HG03064 (cell line): ENCODE measurements around the gene EYA2.

Experiments used
- ATAC-seq: cut with Tn5 transposase; IDR thresholded peaks from one replicate; pipeline ENCODE4 v1.9.1; 2021; ENCODE audit warnings: low read depth; ENCODE audit not compliant: unreplicated experiment

The EYA2 gene

DNA sequence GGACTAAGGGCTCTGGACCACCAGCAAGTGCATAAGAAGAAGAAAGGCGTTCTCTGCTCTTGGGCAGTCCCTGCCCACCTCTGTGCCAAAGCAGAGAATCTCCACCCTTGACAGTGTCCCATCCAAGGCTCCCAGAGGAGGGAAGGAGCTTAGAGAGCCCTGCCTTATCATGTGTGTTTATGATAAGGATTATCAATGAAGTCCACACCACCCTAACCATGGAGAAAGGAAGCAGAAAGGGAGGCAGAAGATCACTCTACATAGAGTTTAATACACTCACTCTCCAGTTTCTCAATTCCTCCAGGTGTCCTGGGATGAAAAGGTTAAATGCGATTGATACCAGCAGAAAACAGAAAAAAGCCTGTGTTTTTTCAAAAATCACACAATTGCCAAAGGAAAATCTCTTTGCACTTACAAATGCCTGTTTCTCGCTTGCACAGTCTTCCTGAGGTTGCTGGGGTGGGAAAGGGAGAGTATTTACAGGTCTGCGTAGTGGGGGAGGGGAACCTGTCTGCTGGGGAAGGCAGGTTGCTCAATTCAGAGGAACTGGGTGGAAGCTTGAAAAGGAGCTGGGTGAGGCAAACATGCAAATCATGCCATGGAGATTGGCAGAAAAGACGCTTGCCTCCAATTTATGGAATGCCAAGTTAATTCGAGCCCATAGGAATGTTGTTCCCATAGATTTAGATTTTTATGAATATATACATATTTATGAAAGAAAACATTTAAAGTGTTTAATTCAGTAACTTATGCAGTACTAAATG lies 104.0 kb downstream of the EYA2 start:
- ATAC-seq = no peak

DNA sequence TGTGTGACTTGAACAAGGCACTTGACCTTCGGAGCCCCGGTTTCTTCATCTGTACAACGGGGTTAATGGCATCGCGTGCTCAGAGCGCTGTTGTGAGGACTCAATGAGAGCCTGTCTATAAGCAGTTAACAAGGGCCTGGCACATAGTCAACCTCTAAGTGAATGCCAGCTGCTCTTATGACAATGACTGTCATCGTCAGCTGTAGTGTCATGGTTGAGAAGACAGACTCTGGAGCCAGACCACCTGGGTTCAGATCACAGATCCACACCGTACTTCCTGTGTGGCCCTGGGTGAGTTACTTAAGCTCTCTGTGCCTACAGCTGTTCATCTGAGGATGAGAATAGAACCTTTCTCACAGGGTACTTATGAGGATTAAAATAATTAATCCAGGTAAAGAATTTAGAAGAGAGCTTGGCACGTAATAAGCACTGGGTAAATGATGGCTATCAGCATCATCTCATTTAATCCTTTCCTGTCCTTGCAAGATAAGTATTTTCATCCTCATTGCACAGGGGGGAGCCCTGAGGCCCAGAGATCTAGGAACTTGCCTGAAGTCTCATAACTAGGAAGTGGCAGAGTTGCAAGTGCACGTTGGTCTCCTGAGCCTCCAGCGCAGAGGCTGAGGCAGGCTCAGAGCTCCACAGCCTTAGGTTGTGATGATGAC lies 105.3 kb downstream of the EYA2 start:
- ATAC-seq = no peak

DNA sequence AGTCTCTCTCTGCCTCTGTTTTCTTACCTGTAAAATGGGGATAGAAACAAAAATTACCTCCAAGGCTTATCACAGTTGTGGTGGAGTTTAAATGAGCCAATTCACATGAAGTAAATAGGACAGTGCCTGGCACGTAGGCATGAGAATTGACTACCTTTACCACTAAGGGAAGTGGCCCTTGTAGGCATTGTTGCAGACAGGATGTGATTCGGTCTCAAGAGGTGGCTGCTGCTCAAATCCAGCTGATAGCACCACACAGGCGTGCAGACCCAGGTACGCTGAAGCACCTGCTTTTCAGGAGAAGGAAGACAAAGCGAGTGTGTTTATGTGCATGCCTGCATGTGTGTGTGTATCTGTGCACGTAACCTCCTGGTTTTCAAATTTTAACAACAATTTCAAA lies 108.6 kb downstream of the EYA2 start:
- ATAC-seq = no peak

DNA sequence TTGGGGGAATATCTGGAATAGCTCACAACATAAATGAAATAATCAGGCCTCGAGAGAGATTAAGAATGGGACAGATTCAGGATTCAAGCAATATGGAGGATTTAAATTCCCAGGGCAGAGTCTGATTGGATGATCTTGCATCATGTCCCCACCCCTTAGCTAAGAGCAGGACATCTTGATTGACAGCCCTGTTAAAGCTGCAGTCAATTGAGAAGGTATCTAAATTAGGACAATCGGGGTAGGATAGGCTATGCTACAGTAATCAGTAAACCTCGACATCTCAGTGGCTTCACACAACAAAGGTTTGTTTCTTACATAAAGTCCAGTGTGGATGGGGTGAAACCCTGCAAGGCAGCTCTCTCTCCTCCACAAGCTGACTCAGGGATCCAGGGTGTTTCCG lies 109.5 kb downstream of the EYA2 start:
- ATAC-seq = no peak

DNA sequence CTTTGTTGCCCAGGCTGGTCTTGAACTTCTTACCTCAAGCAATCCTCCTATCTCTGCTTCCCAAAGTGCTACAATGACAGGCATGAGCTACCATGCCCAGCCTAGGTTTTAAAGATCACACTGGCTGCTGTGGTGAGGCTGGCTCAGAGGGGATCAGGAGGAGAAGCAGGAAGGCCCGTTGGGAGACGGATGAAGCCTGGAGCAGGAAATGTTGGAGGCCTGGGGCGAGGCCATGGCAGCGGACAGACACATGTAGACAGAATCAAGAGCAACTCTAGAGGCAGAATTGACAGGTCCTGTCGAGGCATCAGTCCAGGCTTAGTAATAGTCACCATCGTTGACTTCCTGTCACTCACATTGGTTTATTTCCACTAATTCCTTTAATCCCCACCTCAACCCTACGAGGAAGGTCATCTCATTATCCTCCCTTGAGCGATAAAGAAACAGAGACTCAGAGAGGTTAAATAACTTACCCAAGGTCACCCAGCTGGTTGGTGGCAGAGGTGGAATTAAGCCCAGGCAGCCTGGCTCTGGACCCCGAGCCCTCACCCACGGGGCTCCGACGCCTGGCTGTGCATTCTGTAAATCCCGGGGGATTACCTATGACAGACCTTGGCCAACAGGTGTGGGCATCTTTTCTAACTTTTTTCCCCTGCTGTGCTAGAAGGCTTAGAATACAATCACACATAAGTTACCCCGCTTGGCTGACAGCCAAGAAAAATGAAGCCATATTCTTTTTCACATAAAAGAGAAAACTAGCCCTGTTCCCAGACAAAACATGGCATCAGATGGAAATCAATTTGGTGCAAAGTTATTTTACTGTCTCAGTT lies 113.4 kb downstream of the EYA2 start:
- no peak for ATAC-seq

DNA sequence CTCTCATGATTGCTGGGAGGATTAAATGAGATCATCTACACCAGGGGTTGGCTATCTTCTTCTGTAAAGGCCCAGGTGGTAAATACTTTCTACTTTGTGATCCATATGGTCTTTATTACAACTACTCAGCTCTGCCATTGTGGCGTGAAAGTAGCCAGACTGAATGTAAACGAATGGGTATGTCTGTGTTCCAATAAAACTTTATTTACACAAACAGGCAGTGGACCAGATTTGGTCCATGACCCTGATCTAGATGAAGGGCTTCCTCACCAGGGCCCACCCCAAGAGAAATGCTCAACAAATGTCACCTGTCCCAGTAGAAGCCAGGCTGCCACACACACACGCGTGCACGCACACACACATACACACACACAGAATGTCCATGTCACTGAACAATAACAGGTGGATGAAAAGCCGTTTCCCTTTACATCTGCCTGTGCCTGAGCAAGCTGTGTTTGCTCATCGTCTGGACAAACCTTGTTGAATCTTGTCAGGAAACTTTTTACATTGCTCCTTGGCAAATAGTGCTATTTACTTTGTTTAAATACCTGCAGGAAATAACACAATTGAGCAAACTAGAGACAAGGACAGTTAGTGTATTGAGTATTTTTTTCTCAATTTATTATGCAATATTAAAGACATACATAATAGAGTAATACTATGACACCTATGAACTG lies 114.3 kb downstream of the EYA2 start:
- ATAC-seq = no peak

DNA sequence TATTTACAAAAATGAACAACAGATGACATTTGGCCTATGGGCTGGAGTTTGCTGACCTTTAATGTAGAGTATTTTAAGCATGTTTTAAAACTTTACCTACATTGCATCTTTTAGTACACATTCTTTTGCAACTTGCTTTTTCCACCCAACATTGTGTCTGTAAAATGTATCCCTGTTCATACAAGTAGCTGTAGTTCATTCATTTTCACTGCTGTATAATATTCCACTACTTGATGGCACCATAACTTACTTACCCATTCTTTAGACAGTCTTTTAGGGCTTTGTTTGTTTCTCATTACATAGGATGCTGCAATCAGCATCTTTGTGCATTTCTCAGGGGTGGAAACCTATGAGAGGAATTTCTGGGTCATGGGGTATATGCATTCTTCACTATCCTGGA lies 115.1 kb downstream of the EYA2 start:
- ATAC-seq = no peak

DNA sequence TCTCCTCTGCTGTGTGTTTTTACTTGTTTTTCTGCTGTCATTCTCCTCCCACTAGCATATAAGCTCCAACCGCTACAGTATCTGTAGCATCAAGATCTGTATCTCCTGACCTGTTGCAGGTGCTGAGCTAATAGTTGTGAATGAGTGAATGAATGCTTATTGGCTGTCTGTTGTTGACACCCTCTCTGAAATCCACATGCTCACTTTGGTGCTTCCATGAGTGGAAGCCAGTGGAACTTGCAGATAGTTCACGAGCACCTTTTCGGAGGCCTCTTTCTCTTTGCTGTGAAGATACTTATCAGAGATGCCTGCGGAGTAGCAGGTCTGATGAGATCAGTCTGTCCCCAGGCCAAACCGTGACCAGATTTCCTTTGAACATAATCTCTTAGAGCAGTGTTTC lies 117.3 kb downstream of the EYA2 start:
- no peak for ATAC-seq

DNA sequence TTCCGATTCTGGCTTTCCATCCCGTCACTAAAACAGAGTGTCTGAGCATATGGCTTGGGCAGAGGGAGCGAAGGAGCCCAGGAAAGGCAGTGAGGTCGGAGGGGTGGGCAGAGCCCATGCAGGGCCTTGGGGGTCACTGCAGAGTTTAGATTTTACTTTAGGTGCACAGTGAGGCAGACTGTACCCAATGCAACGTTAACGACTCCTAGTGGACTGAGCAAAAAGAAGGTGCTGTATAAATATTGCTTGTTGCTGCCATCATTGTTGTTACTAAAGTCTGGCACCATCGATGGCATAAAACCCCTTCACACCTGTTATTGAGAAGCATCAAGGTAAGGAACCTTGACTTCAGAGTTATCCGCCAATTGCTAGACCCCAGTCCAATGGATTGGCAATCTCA lies 119.0 kb downstream of the EYA2 start:
- no peak for ATAC-seq

DNA sequence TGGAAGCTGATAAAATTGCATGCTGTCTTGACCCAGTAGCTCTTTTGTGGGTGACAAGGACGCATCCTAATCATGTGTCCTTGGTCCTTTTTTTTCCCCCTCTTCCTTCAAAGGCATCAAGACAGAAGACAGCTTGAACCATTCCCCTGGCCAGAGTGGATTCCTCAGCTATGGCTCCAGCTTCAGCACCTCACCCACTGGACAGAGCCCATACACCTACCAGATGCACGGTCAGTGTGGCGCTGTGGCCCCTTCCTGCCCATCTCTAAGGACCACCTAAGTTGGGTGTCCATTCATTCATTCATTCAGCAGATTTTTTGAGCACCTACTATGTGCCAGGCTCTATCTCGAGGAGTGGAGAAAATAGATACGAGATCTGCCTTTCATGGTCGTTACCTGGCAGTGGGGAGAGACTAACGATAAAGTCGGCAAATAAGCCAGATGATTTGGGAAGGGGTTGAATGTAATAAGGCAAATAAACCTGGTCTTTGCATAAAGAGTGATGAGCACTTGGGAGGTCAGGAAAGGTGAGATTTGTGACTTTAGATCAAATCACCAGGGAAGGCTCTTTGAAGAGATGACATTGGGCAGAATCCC lies 121.5 kb downstream of the EYA2 start:
- no peak for ATAC-seq

DNA sequence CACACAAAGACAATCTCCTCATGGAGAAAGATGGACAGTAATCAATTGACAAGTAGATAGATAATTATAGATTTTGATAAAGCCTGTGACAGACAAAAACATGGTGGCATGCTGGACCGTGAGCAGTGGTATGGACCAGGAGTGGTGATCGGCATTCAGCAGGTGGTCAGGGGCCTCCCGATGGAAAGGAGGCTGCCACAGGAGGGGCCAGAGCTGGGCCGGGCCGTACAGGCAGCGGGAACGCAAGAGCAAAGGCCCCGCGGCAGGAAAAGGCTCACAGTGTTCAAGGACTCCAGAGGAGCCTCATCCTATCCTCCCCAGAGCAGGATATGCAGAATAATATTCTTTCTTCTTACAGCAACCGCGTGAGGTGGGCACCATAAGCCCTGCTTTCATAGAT lies 123.7 kb downstream of the EYA2 start:
- no peak for ATAC-seq

DNA sequence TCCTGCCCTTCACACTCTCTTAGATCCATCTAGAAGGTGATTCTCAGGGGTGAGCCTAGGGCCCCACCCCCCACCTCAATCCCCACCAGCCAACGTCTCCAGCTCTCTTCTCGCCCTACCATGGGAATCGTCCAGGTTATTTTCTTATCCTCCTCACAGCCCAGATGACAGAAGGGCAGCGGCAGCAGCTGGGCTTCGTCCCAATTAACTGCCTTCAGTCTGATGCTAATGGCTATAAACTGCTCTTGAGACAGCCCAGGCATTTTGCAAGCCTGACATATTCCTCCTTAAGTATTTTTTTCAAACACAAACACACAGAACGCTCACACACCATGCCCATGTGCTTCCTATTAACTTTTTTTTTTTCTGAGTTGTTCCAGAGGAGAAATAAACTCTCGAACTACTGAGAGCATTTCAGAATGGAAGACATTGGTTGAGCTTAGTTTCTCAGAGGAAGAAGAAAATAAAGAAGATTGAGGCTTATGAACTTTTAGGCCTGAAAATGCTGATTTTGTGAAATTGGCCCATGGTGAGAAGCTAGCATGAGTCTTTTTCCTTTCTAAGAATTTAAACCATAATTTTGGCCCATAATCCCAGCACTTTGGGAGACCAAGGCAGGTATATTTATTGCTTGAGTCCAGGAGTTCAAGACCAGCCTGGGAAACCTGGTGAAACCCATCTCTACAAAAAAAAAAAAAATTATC lies 124.6 kb downstream of the EYA2 start:
- ATAC-seq = no peak

DNA sequence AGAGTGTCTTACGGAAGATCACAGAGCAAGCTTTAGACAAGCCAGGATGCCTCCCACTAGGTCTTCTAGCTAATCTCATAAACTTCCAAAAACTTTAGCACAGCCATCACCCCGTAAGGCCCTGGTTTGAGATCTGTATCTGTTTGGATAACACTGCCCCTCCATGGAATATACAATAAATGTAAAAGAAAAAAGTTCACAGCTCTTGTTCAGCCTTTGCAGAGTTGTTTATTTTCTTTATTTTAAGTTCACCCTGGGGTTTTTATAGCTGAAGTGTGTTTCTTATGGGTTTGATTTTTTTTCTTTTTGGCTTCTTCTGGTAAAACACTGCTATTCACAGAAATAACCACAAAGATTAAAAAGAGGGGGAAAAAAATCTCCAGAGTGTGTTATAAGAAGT lies 125.6 kb downstream of the EYA2 start:
- no peak for ATAC-seq

DNA sequence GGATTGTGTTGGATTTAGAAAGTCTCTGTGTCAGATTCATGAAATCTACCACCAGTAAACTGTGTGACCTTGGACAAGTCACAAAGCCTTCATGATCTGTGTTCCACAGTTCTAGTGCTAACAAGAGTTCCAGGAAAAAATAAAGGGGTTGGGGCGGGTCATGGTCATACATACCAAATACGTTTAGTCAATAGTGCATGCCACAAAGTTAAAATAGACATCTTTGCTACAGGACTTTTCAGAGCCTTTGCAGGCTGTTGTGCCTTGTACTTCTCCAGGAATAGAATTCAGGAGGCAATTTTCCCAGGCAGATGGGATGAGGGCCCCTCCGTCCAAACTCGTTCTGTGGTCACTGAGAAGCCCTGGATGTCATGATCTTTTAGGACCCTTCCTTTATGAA lies 127.2 kb downstream of the EYA2 start:
- no peak for ATAC-seq

DNA sequence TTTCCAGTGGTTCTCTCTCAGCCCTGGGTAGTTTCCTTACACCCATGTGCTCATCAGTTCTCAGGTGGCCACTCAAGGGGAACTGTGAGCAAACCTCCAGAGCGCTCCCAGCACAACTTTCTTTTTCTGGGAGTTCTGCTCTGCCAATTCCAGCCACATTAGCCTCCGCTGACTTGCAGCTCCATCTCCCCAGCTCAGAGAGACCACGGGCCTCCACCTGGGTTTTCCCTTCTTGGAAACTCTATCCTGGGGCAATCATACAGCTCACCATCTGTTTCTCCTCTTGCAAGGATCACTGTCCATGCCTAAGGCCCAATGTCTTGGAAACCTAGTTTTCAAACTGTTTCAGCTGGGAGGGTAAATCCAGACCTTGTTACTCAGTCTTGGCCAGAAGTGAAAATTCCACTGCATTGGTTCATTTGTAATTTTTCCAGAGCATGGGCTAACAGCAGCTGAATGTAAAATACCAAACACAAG lies 129.9 kb downstream of the EYA2 start:
- no peak for ATAC-seq

DNA sequence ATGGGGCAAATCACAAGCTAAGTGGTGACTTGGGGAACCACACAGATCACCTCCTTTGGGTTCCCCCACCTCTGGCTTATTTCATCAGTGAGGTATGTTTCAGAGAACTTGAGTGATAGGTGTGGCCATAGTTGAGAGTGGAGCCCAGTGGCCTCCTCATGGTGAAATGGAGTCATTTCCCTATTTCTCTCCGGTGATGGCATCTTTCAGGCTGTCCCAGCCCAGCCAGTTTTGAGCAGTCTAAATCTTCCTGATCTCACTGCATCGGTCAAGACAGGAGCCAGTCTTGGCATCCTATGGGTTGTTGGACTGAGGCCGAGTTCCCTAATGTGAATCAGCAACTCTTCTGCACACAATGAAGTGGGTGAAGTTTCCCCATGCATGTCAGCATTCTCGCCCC lies 132.4 kb downstream of the EYA2 start:
- ATAC-seq = no peak

DNA sequence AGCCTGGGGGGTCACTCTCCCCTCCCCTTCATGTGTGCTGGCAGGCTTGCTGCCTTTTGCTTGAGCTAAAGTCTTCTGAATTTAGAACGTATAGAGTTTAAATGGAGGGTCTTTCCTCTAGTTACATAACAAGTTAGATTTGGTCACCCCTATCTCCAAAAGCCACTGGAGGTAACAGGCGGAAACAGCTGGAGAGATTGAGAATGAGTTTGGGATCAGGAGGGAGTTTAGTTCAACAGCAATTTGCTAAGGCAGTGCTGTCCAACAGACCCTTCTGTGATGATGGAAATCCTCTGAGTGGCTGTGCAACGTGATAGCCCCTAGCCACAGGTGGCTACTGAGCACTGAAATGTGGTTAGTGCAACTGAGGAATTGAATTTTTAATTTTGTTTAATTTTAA lies 132.8 kb downstream of the EYA2 start:
- ATAC-seq = no peak

DNA sequence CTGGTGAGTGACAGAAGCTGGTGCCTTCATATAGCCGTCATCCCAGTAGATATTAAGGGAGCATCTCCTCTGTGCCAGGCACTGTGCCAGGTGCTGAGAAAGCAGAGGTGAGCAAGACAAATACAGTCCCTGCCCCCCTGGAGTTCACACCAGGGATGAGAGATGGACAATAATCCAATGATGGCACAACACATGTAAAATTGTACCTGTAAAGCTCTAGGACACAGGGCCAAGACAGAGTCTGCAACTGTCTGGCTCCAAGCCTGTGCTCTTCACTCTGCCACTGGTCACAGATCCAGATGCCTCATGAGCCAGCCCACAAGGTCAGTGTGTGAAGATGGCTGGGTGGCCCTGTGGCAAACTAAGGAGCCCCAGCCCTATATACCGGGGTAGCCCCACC lies 133.8 kb downstream of the EYA2 start:
- ATAC-seq = no peak

DNA sequence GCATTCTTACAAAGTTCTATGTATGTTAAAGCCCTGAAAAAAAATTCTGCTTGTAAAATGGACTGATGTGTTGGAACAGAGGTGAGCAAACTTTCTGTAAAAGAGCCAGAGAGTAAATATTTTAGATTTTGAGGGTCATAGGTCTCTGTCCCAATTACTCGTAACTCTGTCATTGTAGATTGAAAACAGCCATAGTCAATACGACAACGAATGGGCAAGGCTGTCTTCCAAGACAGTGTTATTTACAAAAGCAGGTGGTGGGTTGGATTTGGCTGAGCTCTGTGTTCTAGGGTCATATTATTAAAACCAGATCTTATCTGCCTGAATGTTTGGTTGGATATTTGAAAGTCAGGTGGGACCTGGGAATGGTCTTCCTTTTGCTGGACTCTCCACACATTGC lies 135.2 kb downstream of the EYA2 start:
- no peak for ATAC-seq

DNA sequence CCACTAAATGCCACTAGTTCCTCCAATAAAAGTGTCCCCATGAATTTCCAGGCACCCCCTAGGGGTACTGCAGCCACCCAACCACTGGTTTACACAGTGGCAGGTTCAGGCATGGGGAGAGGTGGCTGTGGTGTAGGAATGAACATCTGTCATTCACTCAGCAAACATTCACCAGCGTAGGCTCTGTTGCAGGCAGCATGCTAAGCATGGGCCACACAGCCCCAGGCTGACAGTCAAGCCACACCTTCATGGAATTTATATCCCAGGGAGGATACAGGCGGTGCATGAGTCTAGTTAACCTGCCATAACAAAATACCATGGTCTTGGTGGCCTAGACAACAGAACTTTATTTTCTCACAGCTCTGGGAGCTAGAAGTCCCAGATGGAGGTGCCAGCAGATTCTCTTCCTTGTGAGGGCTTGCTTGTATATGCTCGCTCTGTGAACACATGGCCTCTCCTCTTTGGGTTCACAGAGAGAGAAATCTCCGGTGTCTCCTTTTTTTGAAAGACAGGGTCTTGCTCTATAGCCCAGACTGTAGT lies 135.7 kb downstream of the EYA2 start:
- ATAC-seq = no peak
